ENCODE data around the gene MAST1.

Gene MAST1

GRCh38 chr19:12884627-12884925 lies 46.3 kb downstream of the MAST1 start:
- peaks cover 5% of the 10 kb centered on the region for H3K79me2 ChIP-seq (ENCODE audit: control insufficient read depth, insufficient read depth, low read length, poor library complexity)
- peaks cover 10% of the 10 kb centered on the region for H3K27me3 ChIP-seq (ENCODE audit: insufficient read depth, low read length)

GRCh38 chr19:12884926-12885748 lies 46.8 kb downstream of the MAST1 start:
- H3K9ac ChIP-seq (ENCODE audit: low read length) = no peak overlapping the region
- H4K8ac ChIP-seq (ENCODE audit: low read depth, low read length) = peak overlapping the region; percentile 76
- H2BK120ac ChIP-seq (ENCODE audit: insufficient read depth, low read length, poor library complexity) = peak overlapping the region; percentile 43
- peaks cover 4% of the 10 kb centered on the region for H3K79me1 ChIP-seq (ENCODE audit: low read length)
- no peak overlapping the region for H3K14ac ChIP-seq (ENCODE audit: low read length)
- no peak overlapping the region for H2BK12ac ChIP-seq (ENCODE audit: low read length)
- H3K4me1 ChIP-seq (ENCODE audit: control insufficient read depth in 1 of 2, insufficient read depth in 2 of 2, low read length in 2 of 2) = peaks cover 7 to 11% of the 10 kb centered on the region in 2 experiments
- no CpG with 5 or more reads among the region's 73 CpGs for WGBS (ENCODE audit: extremely low coverage, insufficient coverage, insufficient read length)
- H3K4ac ChIP-seq (ENCODE audit: low read depth, low read length) = no peak overlapping the region
- no peak overlapping the region for H2BK5ac ChIP-seq (ENCODE audit: low read depth, low read length, poor library complexity)
- H3K36me3 ChIP-seq (ENCODE audit: control insufficient read depth in 1 of 2, insufficient read depth in 2 of 2, low read length in 2 of 2) = no peaks in the 10 kb centered on the region
- H3K4me2 ChIP-seq (ENCODE audit: low read length) = peak overlapping the region; percentile 60
- peaks cover 10% of the 10 kb centered on the region for H3K27me3 ChIP-seq (ENCODE audit: insufficient read depth, low read length)
- peak overlapping the region; percentile 83 for H2AFZ ChIP-seq (ENCODE audit: insufficient read depth, low read length, poor library complexity)
- peak; percentile 45 to 78 for DNase-seq
- no peak overlapping the region for H4K91ac ChIP-seq (ENCODE audit: low read depth, low read length)
- no peak overlapping the region for H3K18ac ChIP-seq (ENCODE audit: low read length)
- peaks cover 19% of the 10 kb centered on the region for H3K9me3 ChIP-seq (ENCODE audit: insufficient read depth, low read depth, low read length)
- H3K4me3 ChIP-seq (ENCODE audit: low read depth, low read length) = peak overlapping the region; percentile 50
- H2AK5ac ChIP-seq (ENCODE audit: low read length) = no peak overlapping the region
- peaks cover 5% of the 10 kb centered on the region for H3K79me2 ChIP-seq (ENCODE audit: control insufficient read depth, insufficient read depth, low read length, poor library complexity)
- no peak overlapping the region for H3K23ac ChIP-seq (ENCODE audit: low read length)
- H3K27ac ChIP-seq (ENCODE audit: low read depth, low read length) = no peak overlapping the region
- peak overlapping the region; percentile 33 for H4K12ac ChIP-seq (ENCODE audit: low read depth, low read length)

More at GRCh38 chr19:12884627-12884925, 46.3 kb downstream of the MAST1 start:
- Histone ChIP-seq H2AK5ac (ENCODE audit: low read length) (no peak overlapping the region), H3K27ac (ENCODE audit: low read depth, low read length) (no peak overlapping the region), H2AFZ (ENCODE audit: insufficient read depth, low read length, poor library complexity) (no peak overlapping the region), H2BK120ac (ENCODE audit: insufficient read depth, low read length, poor library complexity) (no peak overlapping the region), H3K4me1 (ENCODE audit: control insufficient read depth in 1 of 2, insufficient read depth in 2 of 2, low read length in 2 of 2) (peaks cover 7 to 11% of the 10 kb centered on the region in 2 experiments), H3K9me3 (ENCODE audit: insufficient read depth, low read depth, low read length) (peaks cover 19% of the 10 kb centered on the region), H2BK12ac (ENCODE audit: low read length) (no peak overlapping the region), H3K4me3 (ENCODE audit: low read depth, low read length) (no peak overlapping the region), H3K4ac (ENCODE audit: low read depth, low read length) (no peak overlapping the region), H2BK5ac (ENCODE audit: low read depth, low read length, poor library complexity) (no peak overlapping the region), H4K12ac (ENCODE audit: low read depth, low read length) (peak overlapping the region; percentile 33), H3K4me2 (ENCODE audit: low read length) (no peak overlapping the region), H3K18ac (ENCODE audit: low read length) (no peak overlapping the region), H3K14ac (ENCODE audit: low read length) (no peak overlapping the region), H3K23ac (ENCODE audit: low read length) (no peak overlapping the region), H3K9ac (ENCODE audit: low read length) (no peak overlapping the region), H3K36me3 (ENCODE audit: control insufficient read depth in 1 of 2, insufficient read depth in 2 of 2, low read length in 2 of 2) (no peaks in the 10 kb centered on the region), H4K91ac (ENCODE audit: low read depth, low read length) (no peak overlapping the region), H3K79me1 (ENCODE audit: low read length) (peaks cover 4% of the 10 kb centered on the region), H4K8ac (ENCODE audit: low read depth, low read length) (no peak overlapping the region)
- WGBS (ENCODE audit: extremely low coverage, insufficient coverage, insufficient read length) = no CpG with 5 or more reads among the region's 12 CpGs
- no peak for DNase-seq

DNA sequence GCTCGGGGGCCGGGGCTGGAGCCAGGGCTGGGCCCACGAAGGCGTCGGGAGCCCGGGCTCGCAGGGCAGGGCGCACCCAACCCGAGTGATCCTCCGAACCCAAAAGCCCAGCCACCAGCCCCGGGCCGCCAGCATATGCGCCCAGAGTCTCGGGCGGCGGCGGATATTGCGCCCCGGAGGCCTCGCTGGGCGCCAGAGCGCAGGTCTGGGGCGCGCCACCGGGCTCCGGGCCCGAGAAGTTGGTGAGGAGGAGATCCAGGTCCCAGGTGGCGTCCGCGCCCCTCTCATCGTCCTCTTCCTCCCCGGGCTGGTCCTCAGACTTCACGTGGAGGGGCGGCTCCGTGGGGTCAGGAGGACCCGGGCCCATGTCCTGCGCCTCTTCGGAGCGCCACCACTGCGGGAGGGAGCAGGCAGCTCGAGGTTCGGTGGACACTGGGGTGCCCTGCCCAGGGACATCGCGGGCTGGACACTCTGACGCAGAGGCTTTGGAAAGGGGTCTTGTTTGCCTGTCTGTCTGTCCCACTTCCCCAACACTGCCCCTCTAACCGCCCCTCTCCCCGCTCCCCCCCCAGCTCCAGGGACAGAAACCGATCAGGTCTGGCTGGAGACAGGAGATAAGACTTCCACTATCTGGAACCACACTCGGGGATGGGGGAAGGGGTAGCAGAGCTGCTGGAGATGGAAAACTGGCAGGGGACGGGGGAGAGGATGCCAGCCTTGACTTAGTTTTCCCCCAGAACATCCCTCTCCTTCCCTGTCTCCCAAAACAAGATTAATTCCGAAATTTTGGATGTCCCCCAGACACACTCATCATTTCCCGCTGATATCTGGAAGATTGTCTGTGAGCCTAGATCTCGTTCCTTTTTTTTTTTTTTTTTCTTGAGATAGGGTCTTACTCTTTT lies 47.7 kb downstream of the MAST1 start:
- H3K18ac ChIP-seq (ENCODE audit: low read length) = peak overlapping the region; percentile 56
- peak overlapping the region; percentile 43 for H2BK120ac ChIP-seq (ENCODE audit: insufficient read depth, low read length, poor library complexity)
- H3K9me3 ChIP-seq (ENCODE audit: insufficient read depth, low read depth, low read length) = peaks cover 19% of the 10 kb centered on the region
- H4K12ac ChIP-seq (ENCODE audit: low read depth, low read length) = peak overlapping the region; percentile 44
- H2AFZ ChIP-seq (ENCODE audit: insufficient read depth, low read length, poor library complexity) = peak overlapping the region; percentile 79
- peak overlapping the region; percentile 66 for H4K8ac ChIP-seq (ENCODE audit: low read depth, low read length)
- H3K27me3 ChIP-seq (ENCODE audit: insufficient read depth, low read length) = peaks cover 10% of the 10 kb centered on the region
- no peak overlapping the region for H3K4me3 ChIP-seq (ENCODE audit: low read depth, low read length)
- H3K79me2 ChIP-seq (ENCODE audit: control insufficient read depth, insufficient read depth, low read length, poor library complexity) = peaks cover 2% of the 10 kb centered on the region
- peak overlapping the region; percentile 61 for H2AK5ac ChIP-seq (ENCODE audit: low read length)
- peaks cover 7 to 9% of the 10 kb centered on the region in 2 experiments for H3K4me1 ChIP-seq (ENCODE audit: control insufficient read depth in 1 of 2, insufficient read depth in 2 of 2, low read length in 2 of 2)
- no peak overlapping the region for H4K91ac ChIP-seq (ENCODE audit: low read depth, low read length)
- H3K14ac ChIP-seq (ENCODE audit: low read length) = peak overlapping the region; percentile 55
- peak overlapping the region; percentile 60 for H3K4me2 ChIP-seq (ENCODE audit: low read length)
- H2BK12ac ChIP-seq (ENCODE audit: low read length) = no peak overlapping the region
- no peak overlapping the region for H2BK5ac ChIP-seq (ENCODE audit: low read depth, low read length, poor library complexity)
- no peak overlapping the region for H3K9ac ChIP-seq (ENCODE audit: low read length)
- peaks cover 2% of the 10 kb centered on the region for H3K79me1 ChIP-seq (ENCODE audit: low read length)
- no CpG with 5 or more reads among the region's 53 CpGs for WGBS (ENCODE audit: extremely low coverage, insufficient coverage, insufficient read length)
- H3K27ac ChIP-seq (ENCODE audit: low read depth, low read length) = no peak overlapping the region
- H3K23ac ChIP-seq (ENCODE audit: low read length) = no peak overlapping the region
- no peak overlapping the region for H3K4ac ChIP-seq (ENCODE audit: low read depth, low read length)
- DNase-seq = no peak
- no peaks in the 10 kb centered on the region for H3K36me3 ChIP-seq (ENCODE audit: control insufficient read depth in 1 of 2, insufficient read depth in 2 of 2, low read length in 2 of 2)

DNA sequence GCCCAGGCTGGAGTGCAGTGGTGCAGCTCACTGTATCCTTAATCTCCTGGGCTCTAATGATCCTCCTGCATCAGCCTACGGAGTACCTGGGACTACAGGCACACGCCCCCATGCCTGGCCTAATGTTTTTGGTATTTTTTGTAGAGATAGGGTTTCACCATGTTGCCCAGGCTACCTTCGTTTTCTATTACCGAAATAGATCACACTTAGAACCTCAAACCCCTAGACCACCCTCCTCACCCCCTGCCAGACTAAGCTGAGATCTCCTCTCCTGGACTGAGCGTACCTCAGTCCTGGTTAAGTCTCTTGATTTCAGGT lies 48.3 kb downstream of the MAST1 start:
- H2AK5ac ChIP-seq (ENCODE audit: low read length) = no peak overlapping the region
- H3K27ac ChIP-seq (ENCODE audit: low read depth, low read length) = no peak overlapping the region
- no peak for DNase-seq
- H3K9ac ChIP-seq (ENCODE audit: low read length) = no peak overlapping the region
- H2BK12ac ChIP-seq (ENCODE audit: low read length) = no peak overlapping the region
- no peak overlapping the region for H2BK120ac ChIP-seq (ENCODE audit: insufficient read depth, low read length, poor library complexity)
- no peak overlapping the region for H3K4me2 ChIP-seq (ENCODE audit: low read length)
- peaks cover 19% of the 10 kb centered on the region for H3K9me3 ChIP-seq (ENCODE audit: insufficient read depth, low read depth, low read length)
- H3K27me3 ChIP-seq (ENCODE audit: insufficient read depth, low read length) = peaks cover 10% of the 10 kb centered on the region
- no peaks in the 10 kb centered on the region for H3K36me3 ChIP-seq (ENCODE audit: control insufficient read depth in 1 of 2, insufficient read depth in 2 of 2, low read length in 2 of 2)
- H3K18ac ChIP-seq (ENCODE audit: low read length) = no peak overlapping the region
- H4K8ac ChIP-seq (ENCODE audit: low read depth, low read length) = no peak overlapping the region
- H3K14ac ChIP-seq (ENCODE audit: low read length) = no peak overlapping the region
- H3K79me2 ChIP-seq (ENCODE audit: control insufficient read depth, insufficient read depth, low read length, poor library complexity) = no peaks in the 10 kb centered on the region
- H3K23ac ChIP-seq (ENCODE audit: low read length) = no peak overlapping the region
- H4K12ac ChIP-seq (ENCODE audit: low read depth, low read length) = no peak overlapping the region
- no CpG with 5 or more reads among the region's 5 CpGs for WGBS (ENCODE audit: extremely low coverage, insufficient coverage, insufficient read length)
- no peak overlapping the region for H2BK5ac ChIP-seq (ENCODE audit: low read depth, low read length, poor library complexity)
- H3K4me1 ChIP-seq (ENCODE audit: control insufficient read depth in 1 of 2, insufficient read depth in 2 of 2, low read length in 2 of 2) = peaks cover 9 to 11% of the 10 kb centered on the region in 2 experiments
- H3K4me3 ChIP-seq (ENCODE audit: low read depth, low read length) = no peak overlapping the region
- H3K4ac ChIP-seq (ENCODE audit: low read depth, low read length) = no peak overlapping the region
- no peak overlapping the region for H2AFZ ChIP-seq (ENCODE audit: insufficient read depth, low read length, poor library complexity)
- H3K79me1 ChIP-seq (ENCODE audit: low read length) = no peaks in the 10 kb centered on the region
- no peak overlapping the region for H4K91ac ChIP-seq (ENCODE audit: low read depth, low read length)
